GM19397 (cell line): ENCODE measurements around the gene MDGA2.
"Not testable (repeated sequence)": the region's sequence is repeated elsewhere in the genome, so short reads cannot be mapped to it uniquely, and the experiment has no call there.

ENCODE experiments used
- ATAC-seq: cut with Tn5 transposase; IDR thresholded peaks from one replicate; pipeline ENCODE4 v1.9.1; 2021; ENCODE audit warnings: mild to moderate bottlenecking, moderate library complexity; ENCODE audit not compliant: unreplicated experiment

The MDGA2 gene

GRCh38 chr14:47346849-47347248 is 328.6 kb downstream of the MDGA2 start:
- no peak for ATAC-seq

GRCh38 chr14:47345016-47345415 is 330.4 kb downstream of the MDGA2 start:
- no peak for ATAC-seq

GRCh38 chr14:47332939-47333338 is 342.5 kb downstream of the MDGA2 start:
- no peak for ATAC-seq

GRCh38 chr14:47332106-47332505 is 343.3 kb downstream of the MDGA2 start:
- no peak for ATAC-seq

- ATAC-seq = no peak
These were observed 347.0 kb downstream of the MDGA2 start for GRCh38 chr14:47328376-47328775.

- no peak for ATAC-seq
These were observed 348.1 kb downstream of the MDGA2 start for GRCh38 chr14:47327336-47327735.

GRCh38 chr14:47322751-47323150 is 352.7 kb downstream of the MDGA2 start:
- ATAC-seq = no peak

GRCh38 chr14:47302121-47302520 is 373.3 kb downstream of the MDGA2 start:
- ATAC-seq = no peak

GRCh38 chr14:47300796-47301195 is 374.6 kb downstream of the MDGA2 start:
- no peak for ATAC-seq

- ATAC-seq = no peak
These were observed 378.0 kb downstream of the MDGA2 start for GRCh38 chr14:47297374-47297773.

- no peak for ATAC-seq
These were observed 391.1 kb downstream of the MDGA2 start for GRCh38 chr14:47284283-47284682.

GRCh38 chr14:47281761-47282160 is 393.6 kb downstream of the MDGA2 start:
- not testable (repeated sequence) for ATAC-seq

GRCh38 chr14:47278233-47278842 is 397.1 kb downstream of the MDGA2 start:
- peak; percentile 58 for ATAC-seq

- no peak for ATAC-seq
These were observed 397.7 kb downstream of the MDGA2 start for GRCh38 chr14:47277703-47278102.

- ATAC-seq = no peak
These were observed 398.5 kb downstream of the MDGA2 start for GRCh38 chr14:47276931-47277330.

GRCh38 chr14:47273939-47274338 is 401.5 kb downstream of the MDGA2 start:
- ATAC-seq = no peak

- no peak for ATAC-seq
These were observed 404.7 kb downstream of the MDGA2 start for GRCh38 chr14:47270715-47271114.

- no peak for ATAC-seq
These were observed 405.5 kb downstream of the MDGA2 start for GRCh38 chr14:47269756-47270492.

- no peak for ATAC-seq
These were observed 410.6 kb downstream of the MDGA2 start for GRCh38 chr14:47264842-47265241.

GRCh38 chr14:47262801-47263200 is 412.6 kb downstream of the MDGA2 start:
- no peak for ATAC-seq

- no peak for ATAC-seq
These were observed 414.1 kb downstream of the MDGA2 start for GRCh38 chr14:47261350-47261749.

GRCh38 chr14:47259796-47260195 is 415.6 kb downstream of the MDGA2 start:
- ATAC-seq = no peak

GRCh38 chr14:47257013-47257412 is 418.4 kb downstream of the MDGA2 start:
- ATAC-seq = no peak
